ENCODE measurements around the gene BRINP3. TPM values are rescaled to one million over a fixed set of nuclear protein-coding genes. Genes with fewer than 3 reads are reported as not detected.

The BRINP3 gene
- total and polyA plus RNA-seq, 3 donors from 2014 or later = 2.0 to 10.6 (median 2.2) TPM

- Histone ChIP-seq H3K27ac (no peak overlapping the region), H3K36me3 (ENCODE audit: low read depth, missing control alignments) (no peaks in the 10 kb centered on the region), H3K4me1 (no peaks in the 10 kb centered on the region), H3K4me3 (no peak overlapping the region), H3K27me3 (no peaks in the 10 kb centered on the region), H3K9me3 (no peaks in the 10 kb centered on the region)
- 83 to 85% methylated on average over 6 of the region's 6 CpGs for WGBS, 2 donors
- intact Hi-C loops (cut with DNase I; ENCODE audit: low total_unique reads) = no loop called here
- DNase-seq = no peak
- no peak for TF ChIP-seq CTCF (IDR thresholded peaks at IDR 0.05)
- no peak for TF ChIP-seq POLR2A (IDR thresholded peaks at IDR 0.05)
Observed at GRCh38 chr1:190258003-190258402, 219.7 kb downstream of the BRINP3 start.

- DNase-seq = no peak
- Histone ChIP-seq H3K27ac (no peak overlapping the region), H3K36me3 (ENCODE audit: low read depth, missing control alignments) (no peaks in the 10 kb centered on the region), H3K9me3 (no peaks in the 10 kb centered on the region), H3K4me3 (no peak overlapping the region), H3K4me1 (no peaks in the 10 kb centered on the region), H3K27me3 (no peaks in the 10 kb centered on the region)
- TF ChIP-seq POLR2A (IDR thresholded peaks at IDR 0.05) = no peak
- intact Hi-C loops (cut with DNase I; ENCODE audit: low total_unique reads) = no loop called here
Observed at GRCh38 chr1:190252046-190252445, 225.6 kb downstream of the BRINP3 start.

GRCh38 chr1:190250368-190250767 is 227.3 kb downstream of the BRINP3 start:
- Histone ChIP-seq H3K27me3 (no peaks in the 10 kb centered on the region), H3K4me3 (no peak overlapping the region), H3K27ac (no peak overlapping the region), H3K4me1 (no peaks in the 10 kb centered on the region), H3K36me3 (ENCODE audit: low read depth, missing control alignments) (no peaks in the 10 kb centered on the region), H3K9me3 (no peaks in the 10 kb centered on the region)
- TF ChIP-seq CTCF (IDR thresholded peaks at IDR 0.05) (no peak), POLR2A (IDR thresholded peaks at IDR 0.05) (no peak)
- no peak for DNase-seq
- intact Hi-C loops (cut with DNase I; ENCODE audit: low total_unique reads) = no loop called here
- WGBS, 2 donors = 94 to 98% methylated on average over 2 of the region's 2 CpGs

GRCh38 chr1:190244406-190244805 is 233.3 kb downstream of the BRINP3 start:
- intact Hi-C loops (cut with DNase I; ENCODE audit: low total_unique reads) = no loop called here
- Histone ChIP-seq H3K9me3 (no peaks in the 10 kb centered on the region), H3K36me3 (ENCODE audit: low read depth, missing control alignments) (no peaks in the 10 kb centered on the region), H3K27ac (no peak overlapping the region), H3K4me3 (no peak overlapping the region), H3K4me1 (no peaks in the 10 kb centered on the region), H3K27me3 (no peaks in the 10 kb centered on the region)
- 35 to 49% methylated on average over 4 of the region's 4 CpGs for WGBS, 2 donors
- no peak for DNase-seq
- TF ChIP-seq CTCF (IDR thresholded peaks at IDR 0.05) (no peak), POLR2A (IDR thresholded peaks at IDR 0.05) (no peak)

GRCh38 chr1:190243056-190243455 is 234.6 kb downstream of the BRINP3 start:
- intact Hi-C loops (cut with DNase I; ENCODE audit: low total_unique reads) = no loop called here
- H3K27ac ChIP-seq = no peak overlapping the region
- H3K27me3 ChIP-seq = no peaks in the 10 kb centered on the region
- H3K36me3 ChIP-seq (ENCODE audit: low read depth, missing control alignments) = no peaks in the 10 kb centered on the region
- no peak for TF ChIP-seq POLR2A (IDR thresholded peaks at IDR 0.05)
- no peaks in the 10 kb centered on the region for H3K9me3 ChIP-seq
- H3K4me1 ChIP-seq = no peaks in the 10 kb centered on the region
- no peak overlapping the region for H3K4me3 ChIP-seq
- DNase-seq = no peak

- Histone ChIP-seq H3K27me3 (no peaks in the 10 kb centered on the region), H3K27ac (no peak overlapping the region), H3K36me3 (ENCODE audit: low read depth, missing control alignments) (no peaks in the 10 kb centered on the region), H3K4me1 (no peaks in the 10 kb centered on the region), H3K4me3 (no peak overlapping the region), H3K9me3 (no peaks in the 10 kb centered on the region)
- intact Hi-C loops (cut with DNase I; ENCODE audit: low total_unique reads) = no loop called here
- TF ChIP-seq CTCF (IDR thresholded peaks at IDR 0.05) (no peak), POLR2A (IDR thresholded peaks at IDR 0.05) (no peak)
- WGBS, 2 donors = 57 to 66% methylated on average over 2 of the region's 2 CpGs
- no peak for DNase-seq
Observed at GRCh38 chr1:190226006-190226405, 251.7 kb downstream of the BRINP3 start.
